GM12878 (cell line): Measurements from ENCODE around the gene GAREM2. TPM values are rescaled to one million over a fixed set of nuclear protein-coding genes. Genes with fewer than 3 reads are reported as not detected.

Experiments used
- ATAC-seq: fragments of 200-7000 bp; cut with Tn5 transposase; 3 replicates; pipeline ENCODE4 v1.9.1; 2020; ENCODE audit warnings: mild to moderate bottlenecking, moderate library complexity
- BruUV-seq: library from RNA; stranded (reverse); fragments of 400-500 nt; replicated peaks from 2 replicates; lab custom pipeline; 2021; lab: Mats Ljungman, UMichigan
- CTCF ChIA-PET: fragments of 300-600 bp; sonication (Branson Sonifier 250); formaldehyde crosslinking; extraction: SDS; loops from one replicate; lab custom pipeline; 2021; ENCODE audit warnings: inconsistent platforms; lab: Yijun Ruan, JAX
- POLR2A ChIA-PET: fragments of 350-600 bp; formaldehyde crosslinking; extraction: SDS; loops from one replicate; lab custom pipeline; 2021; ENCODE audit warnings: inconsistent platforms; lab: Charles Lee
- RAD21 ChIA-PET: fragments of 300-600 bp; sonication (Branson Sonifier 250); formaldehyde crosslinking; loops from one replicate; lab custom pipeline; 2023; ENCODE audit warnings: antibody characterized with exemption; ENCODE audit not compliant: unreplicated experiment; lab: Charles Lee
- SMC1A ChIA-PET: fragments of 300-600 bp; sonication (Branson Sonifier 250); formaldehyde crosslinking; loops from one replicate; lab custom pipeline; 2023; ENCODE audit not compliant: unreplicated experiment, uncharacterized antibody; lab: Charles Lee
- DNase-seq: peaks from one replicate; pipeline ENCODE4 v3.0.0-alpha.2; 2011; ENCODE audit warnings: low read depth, low spot score
- FAIRE-seq: peaks from 3 replicates; lab custom pipeline; 2011; peaks lifted over from hg19 to GRCh38; lab: Jason Lieb, UNC
- H2AFZ ChIP-seq: 2 replicates; pipeline ENCODE4 v1.6.0; 2011; ENCODE audit warnings: low read depth, low read length, control low read depth; ENCODE audit not compliant: control insufficient read depth
- H3K27ac ChIP-seq: 2 replicates; pipeline ENCODE4 v1.5.1; 2011; ENCODE audit warnings: control low read depth; ENCODE audit not compliant: control insufficient read depth, insufficient read depth
- H3K27me3 ChIP-seq, 2 experiments: replicated peaks in 1 of 2; 2 replicates each; pipeline versions ENCODE4 v1.6.0 to v1.6.1; 2011; ENCODE audit warnings: low read length in 1 of 2; ENCODE audit not compliant: control insufficient read depth in 2 of 2, insufficient read depth in 2 of 2
- H3K36me3 ChIP-seq, 2 experiments: 2 replicates each; pipeline ENCODE4 v1.5.1; 2011; ENCODE audit warnings: low read length in 1 of 2; ENCODE audit not compliant: control insufficient read depth in 2 of 2, insufficient read depth in 2 of 2
- H3K4me1 ChIP-seq: 2 replicates; pipeline ENCODE4 v1.6.1; 2011; ENCODE audit warnings: mild to moderate bottlenecking, low read length, moderate library complexity, mixed read lengths; ENCODE audit not compliant: control insufficient read depth, insufficient read depth
- H3K4me2 ChIP-seq: 2 replicates; pipeline ENCODE4 v1.6.0; 2011; ENCODE audit warnings: control low read depth; ENCODE audit not compliant: control insufficient read depth, insufficient read depth
- H3K4me3 ChIP-seq: fragments of 200-600 bp; sonication (generic); 2 replicates; pipeline ENCODE4 v1.5.1; 2016
- H3K79me2 ChIP-seq: 2 replicates; pipeline ENCODE4 v1.6.0; 2011; ENCODE audit warnings: low read length; ENCODE audit not compliant: control insufficient read depth, insufficient read depth
- H3K9ac ChIP-seq: 2 replicates; pipeline ENCODE4 v1.8.0; 2011; ENCODE audit warnings: low read length, control low read depth, mixed read lengths; ENCODE audit not compliant: control insufficient read depth, insufficient read depth
- H3K9me3 ChIP-seq: replicated peaks from 3 replicates; pipeline ENCODE4 v1.5.1; 2011; ENCODE audit warnings: mild to moderate bottlenecking, low read length; ENCODE audit not compliant: control insufficient read depth, insufficient read depth
- H4K20me1 ChIP-seq: 2 replicates; pipeline ENCODE4 v1.6.0; 2011; ENCODE audit not compliant: control insufficient read depth, insufficient read depth
- EGR1 ChIP-seq, 2 experiments: IDR thresholded peaks; 1 replicate in 1 of 2; 2 replicates in 1 of 2; pipeline ENCODE4 v1.6.1; 2011 to 2012; ENCODE audit warnings: low read depth in 2 of 2, low read length in 2 of 2, borderline replicate concordance in 1 of 2, mild to moderate bottlenecking in 1 of 2, moderate library complexity in 1 of 2
- MYB ChIP-seq: fragments of 150-350 bp; IDR thresholded peaks from 2 replicates; pipeline ENCODE4 v1.6.1; 2014; ENCODE audit warnings: mild to moderate bottlenecking, low read depth, low read length, borderline replicate concordance
- RUNX3 ChIP-seq: IDR thresholded peaks from 2 replicates; pipeline ENCODE4 v1.6.1; 2012; ENCODE audit warnings: low read length, inconsistent platforms
- YY1 ChIP-seq: IDR thresholded peaks from 2 replicates; pipeline ENCODE4 v1.6.1; 2011; ENCODE audit warnings: low read depth, mild to moderate bottlenecking, low read length
- ZSCAN29 ChIP-seq: fragments of 450-650 bp; IDR thresholded peaks from 2 replicates; pipeline ENCODE4 v1.6.1; 2017; ENCODE audit warnings: mild to moderate bottlenecking, moderate library complexity
- WGBS: methylation state at CpG from one replicate; pipeline ENCODE4 v1.1.6; 2016; ENCODE audit warnings: low lambda C conversion rate; ENCODE audit not compliant: insufficient replicate concordance, insufficient coverage; ENCODE audit errors: missing lambda C conversion rate; 5-methylcytosine and 5-hydroxymethylcytosine counted together
- in situ Hi-C: fragments of 300-500 bp; cut with MboI; formaldehyde crosslinking; loops from 9 replicates; pipeline ENCODE4 v1.14.3; 2018; ENCODE audit warnings: mixed read lengths
- intact Hi-C: fragments of 100-400 bp; cut with micrococcal nuclease; formaldehyde crosslinking; loops from one replicate; pipeline ENCODE4 v1.14.2; 2022; ENCODE audit not compliant: unreplicated experiment
- polyA plus RNA-seq, 11 experiments: library from polyadenylated mRNA; depleted of rRNA in 4 of 11; unstranded in 6 of 11; stranded (reverse) in 5 of 11; fragments of >200 nt; fragmentation: Nextera tagmentation in 4 of 11; fragmentation: Illumina TruSeq in 1 of 11; extraction: Ambion mirVana in 4 of 11; extraction: Trizol in 1 of 11; gene quantifications; 1 replicate in 1 of 11; 2 replicates in 10 of 11; pipeline versions ENCODE4 v1.2.1 to v1.2.3, GENCODE V29; 2011 to 2016; ENCODE audit warnings: inconsistent platforms in 2 of 11, missing spikeins in 2 of 11, low read depth in 1 of 11
- total RNA-seq, 4 experiments: library from RNA; depleted of rRNA in 3 of 4; stranded (reverse); fragments of >200 nt in 3 of 4; fragmentation: Illumina TruSeq in 1 of 4; extraction: Trizol in 1 of 4; gene quantifications; 2 replicates each; pipeline versions ENCODE4 v1.2.1 to v1.2.3, GENCODE V29; 2013 to 2021

GAREM2 gene
- total and polyA plus RNA-seq, 10 of the 15 experiments (the other 5 are each of a cell fraction or from before 2014, with no cell fraction given), result 0.06 to 1.4 (median 0.44) TPM

DNA sequence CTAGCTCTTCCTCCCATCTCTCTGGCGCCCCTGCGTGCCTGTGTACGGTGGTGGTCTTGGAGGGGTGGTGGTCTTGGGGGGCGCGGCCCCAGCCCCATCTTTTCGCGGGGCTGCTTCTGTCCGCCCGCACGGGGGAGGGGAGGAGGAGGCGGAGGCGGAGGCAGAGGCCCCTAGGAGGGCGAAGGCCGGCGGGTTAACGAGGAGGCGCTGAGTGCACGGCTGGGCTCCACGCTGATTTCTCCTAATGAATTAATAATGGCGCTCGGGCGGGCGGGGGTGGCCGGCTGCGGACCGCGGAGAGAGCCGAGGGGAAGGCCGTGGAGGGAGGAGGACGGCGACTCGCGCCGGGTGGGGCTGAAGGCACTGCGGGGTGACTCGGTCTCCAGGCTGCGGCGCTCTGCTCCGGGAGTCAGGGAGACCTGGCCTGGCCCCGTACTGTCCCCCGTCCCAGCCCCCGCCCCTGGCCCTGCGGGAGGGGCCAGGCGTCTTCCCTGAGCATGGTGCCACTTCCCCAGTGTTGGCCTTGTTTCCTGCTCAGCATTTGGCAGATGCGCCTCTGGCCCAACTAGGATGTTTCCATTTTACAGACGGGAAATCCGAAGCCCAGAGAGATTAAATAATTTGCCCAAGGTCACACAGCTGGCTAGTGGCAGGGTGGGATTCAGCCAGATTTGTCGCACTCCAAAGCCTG is 6.0 kb downstream of the GAREM2 start:
- in situ Hi-C loops, result no loop called here
- FAIRE-seq, result no peak
- TF ChIP-seq RUNX3 (no peak), YY1 (peak; percentile 58; the same call in 1 of the 2 replicates), MYB (no peak), EGR1 (IDR thresholded peaks at IDR 0.05; ENCODE audit: borderline replicate concordance in 1 of 2, low read depth in 2 of 2, low read length in 2 of 2) (0 out of 3 replicates have a peak, but pooled peaks of 1 of the 2 experiments have one; percentile 31)

GRCh38 chr2:26179446-26179913 is 6.6 kb downstream of the GAREM2 start:
- ChIA-PET RAD21 (no interaction called here), CTCF (no interaction called here), SMC1A (no interaction called here)
- Histone ChIP-seq H3K27ac (no peak overlapping the region), H3K4me2 (no peak overlapping the region), H3K4me3 (no peak overlapping the region), H2AFZ (peak overlapping the region; percentile 44; the same call in 1 of the 2 replicates), H3K9ac (no peak overlapping the region), H3K4me1 (no peaks in the 10 kb centered on the region; the same call in 1 of the 2 replicates), H3K36me3 (no peaks in the 10 kb centered on the region), H3K9me3 (no peaks in the 10 kb centered on the region), H4K20me1 (no peaks in the 10 kb centered on the region; the same call in 1 of the 2 replicates)
- intact Hi-C loops, result no loop called here
- ATAC-seq (no peak; the same call in 2 of the 3 replicates), FAIRE-seq (no peak), DNase-seq (no peak)
- no TSS peak for BruUV-seq
- WGBS, result 20% methylated on average over 6 of the region's 12 CpGs
- in situ Hi-C loops, result no loop called here
- no peak for TF ChIP-seq ZSCAN29
- TF ChIP-seq, all 136 proteins: peak for 0
- Histone ChIP-seq H3K79me2 (no peaks in the 10 kb centered on the region), H3K27me3 (peaks cover 4 to 8% of the 10 kb centered on the region in 2 experiments)
- POLR2A ChIA-PET, result no interaction called here

More for the DNA sequence above, 6.0 kb downstream of the GAREM2 start:
- Histone ChIP-seq H3K4me1 (no peaks in the 10 kb centered on the region; the same call in 1 of the 2 replicates), H3K79me2 (no peaks in the 10 kb centered on the region), H4K20me1 (no peaks in the 10 kb centered on the region; the same call in 1 of the 2 replicates), H3K27ac (no peak overlapping the region), H2AFZ (peak overlapping the region; percentile 44), H3K9ac (no peak overlapping the region), H3K36me3 (no peaks in the 10 kb centered on the region), H3K9me3 (no peaks in the 10 kb centered on the region), H3K4me2 (peak overlapping the region; percentile 67), H3K27me3 (peaks cover 4 to 13% of the 10 kb centered on the region in 2 experiments), H3K4me3 (peak overlapping the region; percentile 41; the same call in 1 of the 2 replicates)
- ATAC-seq, result peak; percentile 41
- ChIA-PET CTCF (no interaction called here), RAD21 (interaction anchor here (0.9 kb wide), 1 partner anchor 91 kb away, joined by 3 read pairs; no protein-coding TSS in a partner anchor), SMC1A (no interaction called here), POLR2A (no interaction called here)
- no TSS peak for BruUV-seq
- 16% methylated on average over 17 of the region's 48 CpGs for WGBS
- intact Hi-C loops, result no loop called here
- DNase-seq, result no peak
